ENCODE results near the gene LIPJ. TPM values are rescaled to one million over a fixed set of nuclear protein-coding genes. Genes with fewer than 3 reads are reported as not detected.

Gene LIPJ
- total and polyA plus RNA-seq, 11 donors, result 0.03 TPM; not detected in 10

DNA sequence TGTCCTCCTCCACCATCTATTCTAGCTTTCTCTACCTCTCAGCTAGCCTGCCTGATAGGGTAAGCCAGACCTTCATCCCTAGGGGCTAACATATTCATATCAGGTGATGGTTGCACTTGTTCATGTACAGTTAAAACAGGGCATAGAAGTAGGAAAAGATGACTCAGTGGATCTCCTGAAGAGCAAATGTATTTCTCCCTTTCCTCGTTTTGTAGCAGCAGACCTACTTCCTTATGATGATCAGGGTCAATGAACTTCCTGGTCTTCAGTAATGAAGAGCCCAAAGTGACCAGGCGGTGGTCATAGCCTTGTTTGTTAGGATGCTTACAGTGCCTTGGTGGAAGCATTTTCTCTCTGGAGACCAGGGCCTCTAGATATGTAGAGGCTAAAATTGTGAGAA lies 6.3 kb downstream of the LIPJ start:
- Histone ChIP-seq H3K27me3 (no peaks in the 10 kb centered on the region), H3K4me3 (no peak overlapping the region), H3K4me1 (no peaks in the 10 kb centered on the region), H3K9me3 (no peaks in the 10 kb centered on the region), H3K36me3 (no peaks in the 10 kb centered on the region), H3K27ac (no peak overlapping the region)
- 69 to 82% (median 79%) methylated on average over 2 of the region's 2 CpGs for WGBS, 4 donors
- TF ChIP-seq POLR2A (IDR thresholded peaks at IDR 0.05), result no peak
- TF ChIP-seq, protein P1, sequence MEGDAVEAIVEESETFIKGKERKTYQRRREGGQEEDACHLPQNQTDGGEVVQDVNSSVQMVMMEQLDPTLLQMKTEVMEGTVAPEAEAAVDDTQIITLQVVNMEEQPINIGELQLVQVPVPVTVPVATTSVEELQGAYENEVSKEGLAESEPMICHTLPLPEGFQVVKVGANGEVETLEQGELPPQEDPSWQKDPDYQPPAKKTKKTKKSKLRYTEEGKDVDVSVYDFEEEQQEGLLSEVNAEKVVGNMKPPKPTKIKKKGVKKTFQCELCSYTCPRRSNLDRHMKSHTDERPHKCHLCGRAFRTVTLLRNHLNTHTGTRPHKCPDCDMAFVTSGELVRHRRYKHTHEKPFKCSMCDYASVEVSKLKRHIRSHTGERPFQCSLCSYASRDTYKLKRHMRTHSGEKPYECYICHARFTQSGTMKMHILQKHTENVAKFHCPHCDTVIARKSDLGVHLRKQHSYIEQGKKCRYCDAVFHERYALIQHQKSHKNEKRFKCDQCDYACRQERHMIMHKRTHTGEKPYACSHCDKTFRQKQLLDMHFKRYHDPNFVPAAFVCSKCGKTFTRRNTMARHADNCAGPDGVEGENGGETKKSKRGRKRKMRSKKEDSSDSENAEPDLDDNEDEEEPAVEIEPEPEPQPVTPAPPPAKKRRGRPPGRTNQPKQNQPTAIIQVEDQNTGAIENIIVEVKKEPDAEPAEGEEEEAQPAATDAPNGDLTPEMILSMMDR (IDR thresholded peaks at IDR 0.05), result no peak
- DNase-seq, result no peak
- no peak for ATAC-seq
- intact Hi-C loops (cut with DNase I), result no loop called here

DNA sequence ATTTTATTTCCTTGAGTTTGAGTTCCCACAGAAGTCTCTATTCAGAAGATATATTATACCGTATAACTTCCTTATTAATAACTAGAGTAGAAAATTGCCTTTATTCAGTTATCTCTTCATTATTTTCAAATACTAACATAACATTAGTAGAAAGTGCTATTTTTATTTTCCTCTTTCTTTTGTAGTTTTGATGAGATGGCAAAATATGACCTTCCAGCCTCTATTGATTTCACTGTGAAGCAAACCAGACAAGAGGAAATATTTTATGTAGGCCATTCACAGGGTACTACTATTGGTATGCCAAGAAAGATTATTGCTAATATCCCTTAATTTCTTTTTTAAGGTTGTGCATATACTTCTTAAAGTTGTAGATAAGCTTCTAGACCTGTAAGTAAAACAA lies 7.9 kb downstream of the LIPJ start:
- no peak overlapping the region for H3K4me3 ChIP-seq
- H3K9me3 ChIP-seq, result no peaks in the 10 kb centered on the region
- TF ChIP-seq, protein P1 (IDR thresholded peaks at IDR 0.05), result no peak
- TF ChIP-seq POLR2A (IDR thresholded peaks at IDR 0.05), result no peak
- ATAC-seq, result no peak
- H3K36me3 ChIP-seq, result no peaks in the 10 kb centered on the region
- 94 to 99% (median 96%) methylated on average over 1 of the region's 1 CpG for WGBS, 4 donors
- H3K4me1 ChIP-seq, result no peaks in the 10 kb centered on the region
- intact Hi-C loops (cut with DNase I), result no loop called here
- H3K27me3 ChIP-seq, result no peaks in the 10 kb centered on the region
- no peak for DNase-seq
- H3K27ac ChIP-seq, result no peak overlapping the region

DNA sequence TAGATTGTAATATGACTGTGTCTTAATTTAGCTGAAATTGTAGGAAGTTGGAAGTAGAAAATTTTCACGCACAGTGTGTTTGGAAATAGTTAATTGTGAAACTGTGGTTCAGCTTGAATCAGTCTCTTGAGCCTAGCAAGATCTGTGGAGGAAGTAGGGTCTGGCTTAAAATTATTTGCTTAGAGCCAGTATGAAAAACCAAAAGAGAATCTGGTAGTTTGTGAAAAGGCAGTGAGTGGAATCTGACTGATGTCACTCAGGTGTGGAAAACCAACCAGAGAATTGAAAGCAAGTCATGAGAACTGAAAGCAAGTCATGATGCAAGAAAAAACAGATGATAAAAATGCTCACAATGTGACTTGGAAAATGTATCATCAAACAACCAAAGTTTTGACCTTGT lies 11.5 kb downstream of the LIPJ start:
- Histone ChIP-seq H3K36me3 (no peaks in the 10 kb centered on the region), H3K4me3 (no peak overlapping the region), H3K27me3 (no peaks in the 10 kb centered on the region), H3K9me3 (peaks cover 0 to 12% (median 0%) of the 10 kb centered on the region in 12 donors), H3K4me1 (no peaks in the 10 kb centered on the region), H3K27ac (no peak overlapping the region)
- TF ChIP-seq POLR2A (IDR thresholded peaks at IDR 0.05), result no peak
- TF ChIP-seq, protein P1 (IDR thresholded peaks at IDR 0.05), result no peak
- intact Hi-C loops (cut with DNase I), result no loop called here
- no peak for DNase-seq
- 78 to 83% (median 82%) methylated on average over 1 of the region's 1 CpG for WGBS, 4 donors
- no peak for ATAC-seq

DNA sequence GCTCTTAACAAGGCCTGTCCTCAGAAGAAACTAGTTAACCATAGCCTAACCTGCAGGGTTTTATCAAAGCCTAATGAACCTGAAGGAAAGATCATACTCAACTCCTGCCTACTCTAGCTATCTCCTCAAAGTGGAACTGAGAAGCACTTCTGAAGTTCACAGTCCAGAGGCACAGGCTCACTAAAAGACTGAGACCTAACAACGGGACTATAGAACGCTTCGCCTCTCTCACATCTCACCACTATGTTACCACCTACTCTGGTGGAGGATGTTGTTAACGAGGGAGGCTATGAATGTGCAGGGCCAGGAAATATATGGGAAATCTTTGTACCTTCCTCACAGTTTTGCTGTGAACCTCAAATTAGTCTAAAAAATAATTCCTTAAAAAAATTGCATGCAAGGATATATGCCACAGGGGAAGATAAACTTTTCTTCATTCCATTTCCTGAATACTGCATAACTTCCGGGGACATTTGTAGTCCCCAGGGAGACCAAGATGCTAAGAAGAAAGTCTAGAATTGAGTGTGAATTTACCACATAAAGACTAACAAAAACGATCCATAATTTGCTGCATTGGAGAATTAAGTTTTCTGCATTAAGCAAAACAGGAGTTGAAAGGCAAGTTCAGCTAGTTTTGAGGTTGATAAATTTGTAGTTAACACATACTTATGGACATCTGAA lies 21.6 kb downstream of the LIPJ start:
- intact Hi-C loops (cut with DNase I), result no loop called here
- WGBS, 4 donors, result 74 to 75% (median 75%) methylated on average over 6 of the region's 6 CpGs

More for the DNA sequence above, 21.6 kb downstream of the LIPJ start:
- DNase-seq (no peak), ATAC-seq (no peak)
- no peak for TF ChIP-seq POLR2A (IDR thresholded peaks at IDR 0.05)
- TF ChIP-seq, protein P1 (IDR thresholded peaks at IDR 0.05), result no peak
- Histone ChIP-seq H3K27me3 (no peaks in the 10 kb centered on the region), H3K36me3 (no peaks in the 10 kb centered on the region), H3K27ac (no peak overlapping the region), H3K9me3 (no peaks in the 10 kb centered on the region), H3K4me3 (no peak overlapping the region), H3K4me1 (no peaks in the 10 kb centered on the region)
